Activated CD4-positive, alpha-beta T cell treated with anti-CD3 and anti-CD28 coated beads, Interleukin-2, amount 50 U/mL, for 1 hour (primary cell): ENCODE measurements around the gene TRDN.
"Not testable (repeated sequence)": the region's sequence is repeated elsewhere in the genome, so short reads cannot be mapped to it uniquely, and the experiment has no call there.

ENCODE experiments used
- DNase-seq: peaks from one replicate; pipeline ENCODE4 v3.0.0-alpha.2; 2020

Gene TRDN

GRCh38 chr6:123489589-123489988 lies 147.2 kb downstream of the TRDN start:
- DNase-seq, result no peak

GRCh38 chr6:123480986-123481385 lies 155.8 kb downstream of the TRDN start:
- no peak for DNase-seq

GRCh38 chr6:123472025-123472702 lies 164.6 kb downstream of the TRDN start:
- not testable (repeated sequence) for DNase-seq

- no peak for DNase-seq
These were observed 169.4 kb downstream of the TRDN start for GRCh38 chr6:123467392-123467791.

- DNase-seq, result no peak
These were observed 174.6 kb downstream of the TRDN start for GRCh38 chr6:123462152-123462551.

- no peak for DNase-seq
These were observed 178.5 kb downstream of the TRDN start for GRCh38 chr6:123458218-123458617.

GRCh38 chr6:123456836-123457235 lies 179.9 kb downstream of the TRDN start:
- DNase-seq, result no peak

GRCh38 chr6:123454448-123454847 lies 182.3 kb downstream of the TRDN start:
- DNase-seq, result no peak

GRCh38 chr6:123453071-123453470 lies 183.7 kb downstream of the TRDN start:
- not testable (repeated sequence) for DNase-seq

- no peak for DNase-seq
These were observed 188.4 kb downstream of the TRDN start for GRCh38 chr6:123448306-123448884.

GRCh38 chr6:123447315-123447937 lies 189.3 kb downstream of the TRDN start:
- no peak for DNase-seq

- DNase-seq, result no peak
These were observed 197.4 kb downstream of the TRDN start for GRCh38 chr6:123439371-123439770.

- DNase-seq, result no peak
These were observed 202.6 kb downstream of the TRDN start for GRCh38 chr6:123434186-123434585.

- DNase-seq, result no peak
These were observed 205.8 kb downstream of the TRDN start for GRCh38 chr6:123430970-123431369.

GRCh38 chr6:123427008-123427407 lies 209.7 kb downstream of the TRDN start:
- no peak for DNase-seq

- no peak for DNase-seq
These were observed 213.6 kb downstream of the TRDN start for GRCh38 chr6:123423130-123423529.

GRCh38 chr6:123420512-123420911 lies 216.2 kb downstream of the TRDN start:
- DNase-seq, result no peak

- DNase-seq, result no peak
These were observed 218.7 kb downstream of the TRDN start for GRCh38 chr6:123418071-123418470.

GRCh38 chr6:123417535-123417934 lies 219.2 kb downstream of the TRDN start:
- no peak for DNase-seq

- DNase-seq, result peak; percentile 3
These were observed 220.8 kb downstream of the TRDN start for GRCh38 chr6:123415844-123416468.

- DNase-seq, result no peak
These were observed 231.8 kb downstream of the TRDN start for GRCh38 chr6:123404975-123405374.

- no peak for DNase-seq
These were observed 234.7 kb downstream of the TRDN start for GRCh38 chr6:123402052-123402451.

GRCh38 chr6:123398072-123398471 lies 238.7 kb downstream of the TRDN start:
- DNase-seq, result no peak

GRCh38 chr6:123393331-123393730 lies 243.4 kb downstream of the TRDN start:
- DNase-seq, result no peak
